DOHH2 (cell line): ENCODE data around the gene CD52.

Experiments
- H3F3A ChIP-seq: fragments of 200-600 bp; sonication (generic), shearing (Covaris generic); 2 replicates; pipeline ENCODE4 v1.6.0; 2016; ENCODE audit warnings: antibody characterized with exemption, mild to moderate bottlenecking; ENCODE audit not compliant: control insufficient read depth, insufficient read depth
- H3K27ac ChIP-seq: fragments of 200-600 bp; sonication (generic); 2 replicates; pipeline ENCODE4 v1.5.1; 2014; ENCODE audit warnings: low read depth, mild to moderate bottlenecking, low read length, moderate library complexity
- H3K27me3 ChIP-seq: fragments of 200-600 bp; sonication (generic); 2 replicates; pipeline ENCODE4 v1.6.1; 2014; ENCODE audit warnings: mild to moderate bottlenecking, low read length, mixed read lengths; ENCODE audit not compliant: control insufficient read depth
- H3K36me3 ChIP-seq: fragments of 200-600 bp; sonication (generic); 2 replicates; pipeline ENCODE4 v1.6.1; 2014; ENCODE audit warnings: mild to moderate bottlenecking, low read length, moderate library complexity, mixed read lengths; ENCODE audit not compliant: control insufficient read depth
- H3K4me1 ChIP-seq: fragments of 200-600 bp; sonication (generic); 2 replicates; pipeline ENCODE4 v1.6.1; 2014; ENCODE audit warnings: mild to moderate bottlenecking, low read length, mixed read lengths; ENCODE audit not compliant: control insufficient read depth
- H3K4me2 ChIP-seq: fragments of 200-600 bp; sonication (generic); 2 replicates; pipeline ENCODE4 v1.6.0; 2014; ENCODE audit warnings: mild to moderate bottlenecking, low read length, moderate library complexity
- H3K4me3 ChIP-seq: fragments of 200-600 bp; sonication (generic); 2 replicates; pipeline ENCODE4 v1.5.1; 2014; ENCODE audit warnings: mild to moderate bottlenecking, low read length, mixed read lengths
- H3K79me2 ChIP-seq: fragments of 200-600 bp; sonication (generic); 2 replicates; pipeline ENCODE4 v1.6.1; 2014; ENCODE audit warnings: mild to moderate bottlenecking, low read length, mixed read lengths; ENCODE audit not compliant: control insufficient read depth
- H3K9me2 ChIP-seq: fragments of 200-600 bp; sonication (generic); replicated peaks from 2 replicates; pipeline ENCODE4 v1.6.1; 2014; ENCODE audit warnings: mild to moderate bottlenecking, low read length, mixed read lengths; ENCODE audit not compliant: control insufficient read depth
- H3K9me3 ChIP-seq: fragments of 200-600 bp; sonication (generic); 2 replicates; pipeline ENCODE4 v1.6.1; 2014; ENCODE audit warnings: antibody characterized with exemption, low read length, mixed read lengths; ENCODE audit not compliant: control insufficient read depth, insufficient read depth
- H4K20me1 ChIP-seq: fragments of 200-600 bp; sonication (generic); 2 replicates; pipeline ENCODE4 v1.6.0; 2014; ENCODE audit warnings: low read depth, mild to moderate bottlenecking, antibody characterized with exemption, low read length, moderate library complexity; ENCODE audit not compliant: control insufficient read depth, insufficient read depth
- EZH2phosphoT487 ChIP-seq: fragments of 200-600 bp; sonication (generic); IDR thresholded peaks from 2 replicates; pipeline ENCODE4 v1.6.1; 2017; ENCODE audit warnings: borderline replicate concordance, mild to moderate bottlenecking, antibody characterized with exemption, low read length, moderate library complexity, mixed read lengths
- TF ChIP-seq, protein P1 (sequence below): fragments of 200-600 bp; sonication (generic); IDR thresholded peaks from one replicate; pipeline ENCODE4 v1.5.1; 2014; ENCODE audit warnings: antibody characterized with exemption, mild to moderate bottlenecking, low read depth, low read length; ENCODE audit not compliant: poor library complexity, severe bottlenecking

CD52 gene

DNA sequence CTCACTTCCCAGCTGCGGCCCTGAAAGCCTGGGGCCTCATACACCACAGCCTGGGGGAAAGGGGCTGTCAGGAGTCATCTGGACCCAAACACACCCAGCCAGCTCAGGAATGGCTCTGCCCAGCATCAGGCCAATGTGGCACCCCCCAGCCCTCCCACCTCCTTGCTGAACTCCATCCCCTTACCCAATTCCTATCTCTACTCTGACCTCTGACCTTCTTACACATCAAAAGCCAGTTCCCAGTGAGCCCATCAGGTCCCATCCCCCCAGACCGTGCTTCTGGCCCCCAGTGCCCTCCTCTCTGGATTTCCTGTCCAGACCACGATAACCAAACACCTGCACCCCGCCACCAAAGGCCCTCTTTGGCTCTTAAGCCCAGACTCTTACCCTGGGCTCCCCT, 19.9 kb downstream of the CD52 start:
- H3K4me3 ChIP-seq: no peak overlapping the region
- peaks cover 21% of the 10 kb centered on the region for H3K4me1 ChIP-seq
- peaks cover 7% of the 10 kb centered on the region; the same call in 1 of the 2 replicates for H3F3A ChIP-seq
- no peaks in the 10 kb centered on the region for H3K9me3 ChIP-seq
- H3K27ac ChIP-seq: no peak overlapping the region
- no peak for TF ChIP-seq EZH2phosphoT487
- TF ChIP-seq, protein P1, sequence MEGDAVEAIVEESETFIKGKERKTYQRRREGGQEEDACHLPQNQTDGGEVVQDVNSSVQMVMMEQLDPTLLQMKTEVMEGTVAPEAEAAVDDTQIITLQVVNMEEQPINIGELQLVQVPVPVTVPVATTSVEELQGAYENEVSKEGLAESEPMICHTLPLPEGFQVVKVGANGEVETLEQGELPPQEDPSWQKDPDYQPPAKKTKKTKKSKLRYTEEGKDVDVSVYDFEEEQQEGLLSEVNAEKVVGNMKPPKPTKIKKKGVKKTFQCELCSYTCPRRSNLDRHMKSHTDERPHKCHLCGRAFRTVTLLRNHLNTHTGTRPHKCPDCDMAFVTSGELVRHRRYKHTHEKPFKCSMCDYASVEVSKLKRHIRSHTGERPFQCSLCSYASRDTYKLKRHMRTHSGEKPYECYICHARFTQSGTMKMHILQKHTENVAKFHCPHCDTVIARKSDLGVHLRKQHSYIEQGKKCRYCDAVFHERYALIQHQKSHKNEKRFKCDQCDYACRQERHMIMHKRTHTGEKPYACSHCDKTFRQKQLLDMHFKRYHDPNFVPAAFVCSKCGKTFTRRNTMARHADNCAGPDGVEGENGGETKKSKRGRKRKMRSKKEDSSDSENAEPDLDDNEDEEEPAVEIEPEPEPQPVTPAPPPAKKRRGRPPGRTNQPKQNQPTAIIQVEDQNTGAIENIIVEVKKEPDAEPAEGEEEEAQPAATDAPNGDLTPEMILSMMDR: no peak
- H4K20me1 ChIP-seq: no peaks in the 10 kb centered on the region
- no peaks in the 10 kb centered on the region for H3K9me2 ChIP-seq
- no peaks in the 10 kb centered on the region for H3K79me2 ChIP-seq
- no peaks in the 10 kb centered on the region for H3K36me3 ChIP-seq
- H3K27me3 ChIP-seq: peaks cover 25% of the 10 kb centered on the region
- no peak overlapping the region for H3K4me2 ChIP-seq

DNA sequence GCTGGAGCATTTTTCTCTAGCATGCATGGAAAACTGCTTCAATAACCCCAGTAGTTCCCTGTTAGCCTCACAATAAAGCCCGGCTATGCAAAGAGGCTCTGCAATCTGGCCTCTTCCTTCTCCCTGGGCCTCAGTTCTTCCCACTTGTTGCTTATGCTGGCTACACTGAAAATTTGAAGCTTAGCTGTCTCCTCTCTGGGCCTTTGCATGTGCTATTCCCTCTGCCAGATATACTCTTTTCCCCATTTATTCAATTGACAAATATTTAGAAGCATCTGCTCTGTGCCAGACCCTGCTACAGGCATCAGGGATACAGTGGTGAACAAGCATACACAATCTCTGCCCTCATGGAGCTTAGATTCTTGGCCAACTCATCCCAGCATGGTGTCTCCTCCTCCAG, 20.9 kb downstream of the CD52 start:
- Histone ChIP-seq H3K4me1 (peaks cover 21% of the 10 kb centered on the region), H3K36me3 (no peaks in the 10 kb centered on the region), H4K20me1 (no peaks in the 10 kb centered on the region), H3K9me2 (no peaks in the 10 kb centered on the region), H3K27me3 (peaks cover 27% of the 10 kb centered on the region), H3K4me3 (no peak overlapping the region), H3F3A (peaks cover 7% of the 10 kb centered on the region; the same call in 1 of the 2 replicates), H3K79me2 (no peaks in the 10 kb centered on the region), H3K27ac (no peak overlapping the region), H3K4me2 (no peak overlapping the region), H3K9me3 (no peaks in the 10 kb centered on the region)
- TF ChIP-seq, protein P1: no peak
- no peak for TF ChIP-seq EZH2phosphoT487

DNA sequence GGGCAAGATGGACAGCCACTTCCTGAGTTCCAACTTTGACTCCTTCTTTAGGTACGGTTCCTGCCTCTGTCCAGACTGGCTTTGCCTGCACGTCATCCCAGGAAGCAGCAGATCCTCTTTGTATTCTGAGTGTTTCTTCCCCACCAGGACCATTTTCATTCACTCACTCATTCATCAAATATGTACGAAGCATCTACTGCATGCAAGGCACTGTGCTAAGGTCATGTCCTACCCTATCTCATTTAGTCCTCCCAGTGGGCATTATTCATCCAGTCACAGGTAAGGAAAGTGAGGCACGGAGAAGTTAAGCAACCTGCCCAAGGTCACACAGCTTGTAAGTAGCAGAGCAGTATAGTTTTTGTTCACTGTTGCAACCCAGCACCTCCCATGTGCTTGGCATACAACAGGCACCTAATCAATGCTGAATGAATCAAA, 22.3 kb downstream of the CD52 start:
- H3K4me3 ChIP-seq: no peak overlapping the region
- no peaks in the 10 kb centered on the region for H4K20me1 ChIP-seq
- no peaks in the 10 kb centered on the region for H3K9me2 ChIP-seq
- H3K79me2 ChIP-seq: no peaks in the 10 kb centered on the region
- no peaks in the 10 kb centered on the region for H3K36me3 ChIP-seq
- no peak overlapping the region for H3K4me2 ChIP-seq
- peaks cover 21% of the 10 kb centered on the region for H3K4me1 ChIP-seq
- H3K27me3 ChIP-seq: peaks cover 27% of the 10 kb centered on the region
- H3F3A ChIP-seq: peaks cover 7% of the 10 kb centered on the region; the same call in 1 of the 2 replicates
- H3K9me3 ChIP-seq: no peaks in the 10 kb centered on the region
- TF ChIP-seq EZH2phosphoT487: no peak
- TF ChIP-seq, protein P1: no peak
- no peak overlapping the region for H3K27ac ChIP-seq
